GM18867 (cell line): ENCODE measurements around the gene DLL3.
A peak's percentile ranks its signal among the peaks of the same experiment; 100 is the strongest.

ENCODE experiments used
- ATAC-seq: cut with Tn5 transposase; IDR thresholded peaks from one replicate; pipeline ENCODE4 v1.9.1; 2021; ENCODE audit warnings: mild to moderate bottlenecking, moderate library complexity; ENCODE audit not compliant: unreplicated experiment

DLL3 gene

DNA sequence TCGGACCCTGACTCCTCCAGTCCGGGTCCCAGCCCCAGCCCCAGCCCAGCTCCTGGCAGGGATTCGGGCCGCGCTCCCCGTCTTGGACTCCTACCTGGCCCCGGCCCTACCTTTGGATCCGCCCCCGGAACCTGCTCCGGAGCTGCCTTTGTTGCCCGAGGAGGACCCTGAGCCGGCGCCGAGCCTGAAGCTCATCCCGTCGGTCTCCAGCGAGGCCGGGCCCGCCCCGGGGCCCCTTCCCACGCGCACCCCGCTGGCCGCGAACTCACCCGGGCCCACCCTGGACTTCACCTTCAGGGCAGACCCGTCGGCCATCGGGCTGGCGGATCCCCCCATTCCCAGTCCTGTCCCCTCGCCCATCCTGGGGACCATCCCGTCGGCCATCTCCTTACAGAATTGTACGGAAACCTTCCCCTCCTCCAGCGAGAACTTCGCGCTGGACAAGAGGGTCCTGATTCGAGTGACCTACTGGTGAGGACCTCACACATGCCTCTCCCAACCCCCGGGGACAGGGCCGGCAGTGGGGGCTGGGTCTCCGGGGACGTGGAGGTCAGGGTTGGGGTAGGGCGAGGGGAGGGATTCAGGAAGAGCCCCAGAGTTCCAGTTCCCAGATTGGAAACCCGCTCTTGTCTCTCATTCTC is 16.9 kb downstream of the DLL3 start:
- no peak for ATAC-seq

DNA sequence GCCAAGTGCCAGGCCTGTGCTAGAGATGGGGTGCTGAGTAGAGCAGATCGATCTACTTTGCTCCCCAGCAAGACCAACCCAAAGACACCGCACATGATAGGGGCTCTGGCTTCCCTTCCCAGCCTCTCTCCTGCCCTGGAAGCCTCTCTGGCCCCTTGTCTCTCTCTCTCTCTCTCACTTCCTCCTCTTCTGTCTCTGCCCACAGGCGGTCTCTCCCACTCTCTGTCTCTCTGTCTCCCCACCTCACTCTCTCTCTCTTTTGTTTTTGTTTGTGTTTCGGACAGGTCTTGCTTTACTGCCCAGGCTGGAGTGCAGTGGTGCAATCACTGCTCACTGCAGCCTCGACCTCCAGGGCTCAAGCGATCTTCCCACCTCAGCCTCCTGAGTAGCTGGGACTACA is 17.5 kb downstream of the DLL3 start:
- no peak for ATAC-seq

DNA sequence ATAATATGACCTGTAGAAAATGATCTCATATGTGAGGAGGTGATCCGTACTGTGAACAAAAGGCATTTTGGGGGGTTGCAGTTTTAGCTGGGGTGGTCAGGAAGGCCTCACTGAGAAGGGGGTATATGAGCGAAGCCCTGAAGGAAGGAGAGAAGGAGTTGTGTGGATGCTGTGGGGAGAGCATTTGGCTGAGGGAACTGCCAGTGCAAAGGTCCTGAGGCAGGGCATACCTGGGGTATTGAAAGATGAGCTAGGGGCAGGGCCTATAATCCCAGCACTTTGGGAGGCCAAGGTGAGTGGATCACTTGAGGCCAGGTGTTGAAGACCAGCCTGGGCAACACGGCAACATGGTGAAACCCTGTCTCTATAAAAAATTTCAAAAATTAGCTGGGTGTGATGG is 18.7 kb downstream of the DLL3 start:
- ATAC-seq = no peak

DNA sequence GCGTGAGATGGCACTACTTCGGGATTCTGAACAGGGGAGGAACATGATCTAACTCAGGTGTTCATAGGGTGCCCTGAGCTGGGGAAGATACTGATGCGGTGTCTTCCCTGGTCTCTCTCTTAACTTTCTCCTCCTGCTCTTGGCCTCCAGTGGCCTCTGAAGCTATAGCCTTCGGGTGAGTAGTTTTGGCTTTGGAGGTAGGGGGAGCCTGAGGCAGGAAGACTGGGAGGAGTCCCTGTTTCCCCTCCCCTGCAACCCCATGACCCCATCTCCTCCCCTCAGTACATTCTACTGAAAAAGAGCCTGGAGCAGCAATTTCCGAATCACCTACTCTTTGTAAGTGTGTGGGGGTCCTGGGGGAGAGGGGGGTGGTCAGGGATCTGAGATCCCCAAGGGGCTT is 19.7 kb downstream of the DLL3 start:
- ATAC-seq = no peak

DNA sequence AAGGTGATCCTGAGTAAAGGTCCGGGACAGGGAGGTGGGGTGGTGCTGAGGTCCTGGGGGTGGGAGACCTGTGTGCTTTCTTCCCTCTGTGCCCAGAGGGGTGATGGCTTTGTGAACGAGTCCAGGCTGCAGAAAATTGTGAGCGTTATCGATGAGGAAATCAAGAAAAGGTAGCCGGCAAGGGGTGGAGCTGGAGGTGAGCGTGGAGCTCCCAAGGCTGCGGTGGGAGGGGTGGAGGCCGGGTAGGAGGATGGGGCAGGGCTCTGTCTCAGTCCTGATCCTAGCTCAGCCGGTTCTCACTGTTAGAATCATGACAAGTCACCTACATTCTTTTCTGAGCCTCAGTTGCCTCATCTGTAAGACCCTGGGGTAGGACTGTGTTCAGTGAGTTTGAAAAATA is 20.2 kb downstream of the DLL3 start:
- ATAC-seq = no peak

DNA sequence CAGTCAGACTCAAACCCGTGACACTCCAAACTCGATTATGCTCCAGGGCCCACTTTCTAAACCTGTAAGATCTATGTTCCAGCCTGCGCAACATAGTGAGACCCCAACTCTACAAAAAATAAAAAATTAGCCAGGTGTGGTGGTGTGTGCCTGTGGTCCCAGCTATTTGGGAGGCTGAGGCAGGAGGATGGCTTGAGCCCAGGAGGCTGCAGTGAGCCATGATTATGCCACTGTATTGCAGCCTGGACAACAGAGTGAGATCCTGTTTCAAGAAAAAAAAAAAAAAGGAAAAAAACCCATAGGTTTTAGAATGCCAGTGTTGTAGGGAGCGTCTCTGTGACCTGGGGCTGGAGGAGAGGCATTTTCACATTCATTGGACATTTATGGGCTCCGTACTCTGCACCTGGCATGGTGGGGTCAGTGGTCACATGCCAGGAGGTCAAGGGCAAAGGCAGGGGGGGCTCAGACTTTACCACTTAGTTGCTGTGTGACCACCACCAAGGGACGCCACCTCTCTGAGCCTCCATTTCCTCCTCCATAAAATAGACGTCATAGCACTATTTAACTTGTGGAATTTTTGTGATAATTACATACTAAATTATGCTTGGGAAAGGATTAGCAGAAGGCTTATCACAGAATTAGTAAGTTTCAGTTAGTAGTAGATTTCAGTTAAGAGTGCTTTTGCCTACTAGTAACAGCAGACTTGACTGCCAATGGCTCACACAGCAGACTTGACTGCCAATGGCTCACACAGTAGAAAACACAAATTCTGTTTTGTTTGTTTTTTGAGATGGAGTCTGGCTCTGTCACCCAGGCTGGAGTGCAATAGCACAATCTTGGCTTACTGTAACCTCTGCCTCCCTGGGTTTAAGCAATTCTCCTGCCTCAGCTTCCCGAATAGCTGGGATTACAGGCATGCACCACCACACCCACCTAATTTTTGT is 22.1 kb downstream of the DLL3 start:
- ATAC-seq = no peak

DNA sequence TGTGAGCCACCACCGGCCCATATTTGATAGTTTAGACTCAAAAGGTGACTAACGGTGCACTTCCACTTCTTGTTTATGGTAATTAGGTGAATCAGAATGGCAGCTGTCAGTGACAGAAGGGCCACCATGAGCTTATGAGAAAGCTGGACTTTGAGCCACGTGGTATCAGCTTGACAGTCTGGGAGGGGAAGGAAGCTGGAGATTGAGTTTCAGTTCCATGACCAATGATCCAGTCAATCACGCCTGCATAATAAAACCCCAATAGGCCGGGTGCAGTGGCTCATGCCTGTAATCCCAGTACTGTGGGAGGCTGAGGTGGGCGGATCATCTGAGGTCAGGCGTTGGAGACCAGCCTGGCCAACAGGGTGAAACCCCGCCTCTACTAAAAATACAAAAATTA is 25.7 kb downstream of the DLL3 start:
- no peak for ATAC-seq

DNA sequence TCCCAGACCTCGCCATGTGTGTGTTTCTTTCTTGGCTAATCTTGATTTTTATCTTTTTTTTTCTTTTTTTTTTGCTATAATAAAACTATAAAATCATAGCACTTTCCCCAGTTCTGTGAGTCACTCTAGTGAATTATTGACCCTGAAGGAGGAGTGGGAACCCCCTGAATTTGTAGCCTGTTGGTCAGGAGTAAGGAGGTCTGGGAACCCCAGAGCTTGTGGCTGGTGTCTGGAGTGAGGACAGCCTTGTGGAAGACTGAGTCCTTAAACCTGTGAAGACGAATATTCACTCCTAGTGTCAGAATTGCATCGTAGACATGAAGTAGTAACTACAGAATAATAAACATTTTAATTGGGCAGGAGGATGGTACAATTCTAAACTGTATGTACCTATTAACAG is 26.5 kb downstream of the DLL3 start:
- no peak for ATAC-seq

DNA sequence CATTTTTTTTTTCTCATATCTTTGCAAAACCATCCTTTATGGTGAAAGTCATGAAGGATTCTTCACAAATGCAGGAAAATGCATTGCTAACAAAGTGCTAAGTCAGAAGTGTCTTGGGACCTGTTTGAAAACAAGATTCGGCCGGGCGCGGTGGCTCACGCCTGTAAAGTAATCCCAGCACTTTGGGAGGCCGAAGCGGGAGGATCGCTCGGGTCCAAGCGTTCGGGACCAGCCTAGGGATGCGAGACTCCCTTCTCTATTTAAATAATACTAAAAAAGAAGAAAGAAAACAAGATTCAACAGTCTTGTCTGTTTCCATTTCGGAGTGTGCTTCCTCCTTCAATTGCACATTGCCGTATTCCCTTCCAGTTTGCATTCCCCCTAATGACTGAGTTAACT is 33.1 kb downstream of the DLL3 start:
- no peak for ATAC-seq

DNA sequence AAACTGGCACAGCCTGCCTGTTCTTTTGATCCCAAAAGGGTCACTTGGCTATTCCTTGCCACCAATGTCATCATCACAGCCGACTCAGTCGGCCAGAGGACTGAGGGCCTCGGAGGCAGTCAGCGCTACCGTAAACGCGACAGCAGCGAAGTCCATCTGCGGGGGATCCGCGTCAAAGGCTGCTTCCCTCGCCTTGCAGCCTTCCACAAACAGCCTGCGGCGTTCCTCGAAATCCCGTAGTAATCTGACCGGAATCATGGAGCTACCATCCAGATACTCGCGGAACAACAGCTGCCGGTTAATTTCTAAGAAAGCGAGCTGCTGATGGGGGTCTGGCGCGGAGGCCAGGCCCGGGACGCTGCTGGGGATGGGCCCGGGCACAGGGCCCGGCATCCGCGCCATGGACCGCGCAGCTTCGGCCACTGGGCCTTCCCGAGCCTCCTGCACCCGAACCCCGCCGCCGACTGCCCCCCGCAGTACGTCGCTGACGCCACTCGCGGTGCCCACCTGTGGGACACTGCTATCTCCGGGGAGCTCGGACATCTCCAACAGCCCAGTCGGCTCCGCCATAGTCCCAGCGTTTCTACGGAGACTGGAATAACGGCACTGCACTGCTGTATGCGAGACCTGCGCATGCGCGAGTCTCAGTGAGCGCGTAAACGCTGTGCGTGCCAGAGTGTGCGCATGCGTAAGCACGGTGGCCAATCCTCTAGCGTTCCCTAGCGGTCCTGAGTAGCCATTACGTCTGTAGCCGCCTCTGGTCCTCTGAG is 33.7 kb downstream of the DLL3 start, which contains the start of gene EID2B:
Gene EID2B, minus strand, starts transcription at position 620 of the 770 bp plus-strand sequence. Its CDS starts 50 bp downstream, at position 570.
- peak; percentile 87 for ATAC-seq

DNA sequence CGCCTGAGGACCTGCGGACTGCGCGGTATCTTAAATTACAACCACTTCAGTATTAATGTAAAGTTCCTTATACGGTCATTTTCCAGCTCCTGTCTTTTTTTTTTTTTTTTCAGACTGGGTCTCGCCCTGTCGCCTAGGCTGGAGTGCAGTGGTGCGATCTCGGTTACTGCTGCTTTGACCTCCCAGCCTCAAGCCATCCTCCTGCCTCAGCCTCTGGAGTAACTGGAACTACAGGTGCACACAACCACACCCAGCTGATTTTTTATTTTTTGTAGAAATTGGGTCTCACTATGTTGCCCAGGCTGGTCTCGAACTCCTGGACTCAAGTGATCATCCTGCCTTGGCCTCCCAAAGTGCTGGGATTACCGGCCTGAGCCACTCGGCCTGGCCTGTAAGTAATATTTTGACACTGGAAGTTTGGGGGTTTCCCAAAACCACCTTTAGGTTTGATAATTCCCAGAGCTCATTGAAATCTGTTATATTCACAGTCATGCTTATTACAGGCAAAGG is 34.3 kb downstream of the DLL3 start:
- no peak for ATAC-seq

DNA sequence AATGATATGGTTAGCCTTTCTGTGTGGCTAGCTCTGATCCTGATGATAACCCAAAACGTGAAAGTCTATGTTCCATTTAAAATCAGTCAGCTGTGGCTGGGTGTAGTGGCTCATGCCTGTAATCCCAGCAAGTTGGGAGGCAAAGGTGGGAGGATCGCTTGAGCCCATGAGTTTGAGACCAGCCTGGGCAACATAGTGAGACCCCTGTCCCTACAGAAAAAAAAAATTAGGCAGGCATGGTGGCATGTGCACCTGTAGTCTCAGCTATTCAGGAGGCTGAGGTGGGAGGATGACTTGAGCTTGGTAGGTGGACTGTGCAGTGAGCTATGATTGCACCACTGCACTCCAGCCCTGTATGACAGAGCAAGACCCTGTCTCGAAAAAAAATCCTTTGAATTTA is 35.0 kb downstream of the DLL3 start:
- no peak for ATAC-seq

DNA sequence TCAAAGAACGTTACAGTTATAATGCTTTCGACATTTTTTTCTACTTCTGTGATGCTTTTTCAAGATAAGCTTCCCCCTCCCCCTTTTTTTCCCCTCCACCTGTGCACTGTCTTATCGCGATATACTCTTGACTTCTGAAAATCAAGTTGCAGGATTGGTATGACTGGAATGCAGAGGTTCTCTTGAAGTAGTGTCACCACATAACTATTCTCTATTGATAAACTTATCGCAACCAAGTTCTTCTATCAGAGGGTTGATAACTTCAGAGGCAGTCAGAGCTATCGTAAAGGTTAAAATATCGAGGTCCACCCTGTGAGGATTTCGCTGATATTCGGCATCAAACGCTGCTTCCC is 40.4 kb downstream of the DLL3 start:
- no peak for ATAC-seq

DNA sequence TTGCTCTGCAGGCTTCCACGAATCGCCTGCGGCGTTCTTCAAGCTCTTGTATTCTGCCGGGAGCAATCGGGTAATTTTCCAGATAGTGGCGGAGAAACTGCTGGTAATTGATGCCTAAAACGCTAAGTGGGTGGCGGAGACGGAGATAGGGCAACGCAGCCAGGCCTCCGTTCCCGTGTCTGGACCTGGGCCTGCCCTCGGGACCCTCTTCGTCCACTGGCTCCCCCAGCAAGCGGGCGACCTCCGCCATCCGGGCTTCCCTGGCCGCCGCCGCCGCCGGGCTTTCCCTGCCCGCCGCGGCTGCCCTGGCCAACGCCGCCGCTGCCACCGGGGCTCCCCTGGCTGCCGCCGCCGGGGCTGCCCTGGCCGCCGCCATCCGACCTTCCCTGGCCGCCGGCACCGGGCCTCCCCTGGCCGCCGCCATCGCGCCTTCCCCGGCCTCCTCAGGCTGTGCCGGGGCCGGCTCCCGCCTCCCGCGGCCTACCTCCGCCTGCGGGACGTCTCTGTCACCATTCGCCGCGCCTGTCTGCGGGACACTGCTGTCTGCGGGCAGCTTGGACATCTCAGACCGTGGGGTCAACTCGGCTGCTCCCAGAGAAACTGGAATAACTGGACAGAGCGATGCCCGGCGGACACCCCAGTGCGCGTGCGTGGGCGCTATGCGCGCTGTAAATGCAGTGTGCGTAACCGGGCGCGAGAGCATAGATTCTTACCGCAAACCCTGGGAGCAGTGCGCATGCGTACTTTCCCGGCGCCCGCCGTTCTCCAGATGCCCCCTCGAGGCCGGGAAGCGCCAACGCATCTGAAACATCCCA is 41.0 kb downstream of the DLL3 start, which contains the start of gene EID2:
Gene EID2, minus strand, starts transcription at position 644 of the 815 bp plus-strand sequence. Its CDS starts 82 bp downstream, at position 562.
- peak; percentile 82 for ATAC-seq

DNA sequence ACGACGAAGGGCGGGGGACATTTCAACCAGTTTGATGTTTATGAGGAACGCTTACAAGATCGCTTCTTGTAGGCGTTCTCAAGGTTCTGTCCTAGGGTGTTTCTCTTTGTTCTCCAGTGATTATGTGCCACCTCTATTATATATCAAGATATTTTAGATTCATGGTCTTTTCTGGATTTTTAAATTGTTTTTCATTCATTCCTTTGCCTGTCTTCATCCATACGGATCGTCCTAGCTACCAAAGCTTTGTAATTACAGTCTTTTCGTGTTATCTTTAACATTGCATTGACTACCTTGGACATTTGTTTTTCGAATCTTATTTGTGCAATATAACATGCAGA is 41.6 kb downstream of the DLL3 start:
- no peak for ATAC-seq

DNA sequence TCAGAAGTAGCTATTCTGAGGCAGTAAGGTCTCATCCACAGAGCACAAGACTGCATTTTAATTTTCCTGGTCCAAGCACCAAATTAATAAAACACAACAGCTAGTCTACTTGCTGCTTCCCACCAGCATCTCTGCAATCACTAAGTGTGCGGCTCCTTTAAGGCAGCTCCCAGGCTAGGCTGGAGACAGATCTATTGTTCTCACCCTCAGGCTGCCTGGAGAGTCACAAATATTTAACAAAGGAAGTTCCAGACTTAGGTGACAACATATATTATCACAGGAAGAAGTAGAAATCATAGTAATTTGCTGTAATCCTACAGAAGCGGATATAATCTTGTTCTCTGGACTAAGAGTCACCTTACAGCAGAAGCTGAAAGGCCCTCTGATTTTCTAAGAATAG is 43.5 kb downstream of the DLL3 start:
- ATAC-seq = no peak

DNA sequence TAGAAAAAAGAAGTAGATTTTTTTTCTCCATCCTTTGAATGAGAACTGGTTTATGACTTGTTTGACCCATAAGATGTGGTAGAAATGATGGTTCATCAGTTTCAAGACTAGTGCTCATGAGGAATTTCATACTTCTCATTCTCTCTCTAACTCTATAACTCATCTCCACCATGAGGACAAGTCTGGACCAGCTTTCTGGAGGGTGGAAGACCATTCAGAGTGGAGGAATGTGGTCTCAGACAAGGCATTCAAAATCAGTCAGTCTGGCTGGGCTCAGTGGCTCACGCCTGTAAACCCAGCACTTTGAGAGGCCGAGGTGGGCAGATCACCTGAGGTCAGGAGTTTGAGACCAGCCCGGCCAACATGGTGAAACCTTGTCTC is 44.7 kb downstream of the DLL3 start:
- ATAC-seq = no peak

DNA sequence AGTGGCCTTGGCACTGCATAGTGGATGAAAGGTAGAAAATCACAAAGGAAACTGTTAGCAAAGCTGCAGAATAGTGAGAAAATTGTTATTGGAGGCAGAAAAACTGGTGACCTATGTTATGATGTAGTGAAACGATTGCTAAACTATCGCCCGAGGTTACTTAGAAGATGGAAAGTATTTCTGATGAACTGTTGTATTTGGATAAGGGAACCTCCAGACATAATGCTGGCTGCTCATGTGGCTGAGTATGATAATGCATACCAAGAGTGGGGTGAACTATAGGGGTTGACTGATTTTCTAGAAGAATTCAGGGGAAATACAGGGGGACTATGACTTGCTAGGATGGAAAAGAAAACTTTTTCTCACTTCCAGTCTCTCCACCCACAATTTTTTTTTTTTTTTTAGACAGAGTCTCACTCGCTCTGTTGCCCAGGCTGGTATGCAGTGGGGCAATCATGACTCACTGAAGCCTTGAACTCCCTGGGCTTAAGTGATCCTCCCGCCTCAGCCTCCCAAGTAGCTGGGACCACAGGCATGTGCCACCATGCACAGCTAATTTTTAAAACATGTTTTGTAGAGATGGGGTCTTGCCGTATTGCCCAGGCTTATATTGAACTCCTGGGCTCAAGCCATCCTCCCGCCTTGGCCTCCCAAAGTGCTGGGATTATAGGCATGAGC is 45.6 kb downstream of the DLL3 start:
- no peak for ATAC-seq

DNA sequence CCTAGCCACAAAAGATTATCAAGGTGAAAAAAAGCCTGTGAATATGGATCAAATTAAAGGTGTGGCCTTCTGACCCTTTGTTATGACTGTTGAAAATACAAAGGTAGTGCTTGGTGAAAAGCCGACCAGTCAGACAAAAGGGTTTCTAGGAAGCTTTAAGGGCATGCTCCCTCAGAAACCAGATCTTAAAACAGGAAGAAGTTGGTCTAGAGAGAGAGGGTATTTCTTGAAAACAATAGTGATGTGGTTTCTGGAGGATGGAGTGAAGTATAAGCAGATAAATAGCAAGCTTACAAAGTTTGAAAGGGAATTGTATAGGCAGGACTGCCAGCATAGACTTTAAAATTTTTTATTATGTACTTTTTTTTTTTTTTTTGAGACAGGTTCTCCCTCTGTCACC is 46.2 kb downstream of the DLL3 start:
- ATAC-seq = no peak

DNA sequence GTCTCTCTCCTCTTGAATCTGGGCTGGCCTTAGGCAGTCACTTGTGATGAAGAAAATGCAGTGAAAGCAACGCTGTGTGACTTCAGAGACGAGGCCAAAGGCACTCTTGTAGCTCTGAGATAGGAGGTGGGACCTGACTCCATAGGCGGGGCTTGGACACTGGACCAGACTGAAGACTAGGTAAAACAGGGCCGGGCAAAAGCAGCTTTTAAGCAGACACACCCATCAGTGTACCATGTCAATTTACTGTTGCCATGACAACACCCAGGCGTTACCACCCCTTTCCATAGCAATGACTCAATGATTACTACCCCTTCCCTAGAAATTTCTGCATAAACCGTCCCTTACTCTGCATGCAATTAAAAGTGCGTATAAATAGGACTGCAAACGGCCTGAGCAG is 47.9 kb downstream of the DLL3 start:
- no peak for ATAC-seq
